BLaER1 (cell line): ENCODE results near the gene CD164L2.

ENCODE experiments used
- H3K27ac ChIP-seq: shearing (Covaris generic); formaldehyde crosslinking; 2 replicates; pipeline ENCODE4 v1.8.1; 2022
- H3K27me3 ChIP-seq: shearing (Covaris generic); formaldehyde crosslinking; 2 replicates; pipeline ENCODE4 v1.8.1; 2022
- H3K36me3 ChIP-seq: shearing (Covaris generic); formaldehyde crosslinking; 2 replicates; pipeline ENCODE4 v1.8.1; 2022
- H3K4me1 ChIP-seq: shearing (Covaris generic); formaldehyde crosslinking; 2 replicates; pipeline ENCODE4 v1.8.1; 2022
- H3K4me2 ChIP-seq: shearing (Covaris generic); formaldehyde crosslinking; 2 replicates; pipeline ENCODE4 v1.8.1; 2022
- H3K4me3 ChIP-seq: shearing (Covaris generic); formaldehyde crosslinking; 2 replicates; pipeline ENCODE4 v1.8.1; 2022
- H3K9ac ChIP-seq: shearing (Covaris generic); formaldehyde crosslinking; 2 replicates; pipeline ENCODE4 v1.8.1; 2022
- H3K9me3 ChIP-seq: shearing (Covaris generic); formaldehyde crosslinking; 2 replicates; pipeline ENCODE4 v1.8.1; 2022
- H4K20me1 ChIP-seq: shearing (Covaris generic); formaldehyde crosslinking; 2 replicates; pipeline ENCODE4 v1.8.1; 2022
- Cebpa-rat ChIP-seq: shearing (Covaris generic); IDR thresholded peaks from 2 replicates; pipeline ENCODE4 v1.8.1; 2022

CD164L2 gene

GRCh38 chr1:27342391-27342777 is 40.7 kb downstream of the CD164L2 start:
- H3K4me3 ChIP-seq, result peak overlapping the region; percentile 78

GRCh38 chr1:27341525-27342252 is 41.4 kb downstream of the CD164L2 start, which contains the start of gene SYTL1:
Gene SYTL1, plus strand, starts transcription at chr1:27342022. Its CDS starts 3,313 bp downstream, at chr1:27345335.
- peak within 1 kb of the TSS; percentile 91 for H3K27ac ChIP-seq
- peak within 1 kb of the TSS; percentile 78 for H3K4me3 ChIP-seq
- H3K4me2 ChIP-seq, result peak within 1 kb of the TSS; percentile 94
- no peaks in the 10 kb centered on the region for H3K9me3 ChIP-seq
- H3K4me1 ChIP-seq, result peaks cover 67% of the 10 kb centered on the region
- H3K27me3 ChIP-seq, result no peaks in the 10 kb centered on the region
- peaks cover 6% of the 10 kb centered on the region; the same call in 1 of the 2 replicates for H4K20me1 ChIP-seq
- H3K9ac ChIP-seq, result peak within 1 kb of the TSS; percentile 84
- peaks cover 27% of the 10 kb centered on the region for H3K36me3 ChIP-seq
- TF ChIP-seq Cebpa-rat, result no peak

More at GRCh38 chr1:27342391-27342777, 40.7 kb downstream of the CD164L2 start:
- Histone ChIP-seq H3K36me3 (peaks cover 27% of the 10 kb centered on the region), H3K27me3 (no peaks in the 10 kb centered on the region), H3K9me3 (no peaks in the 10 kb centered on the region), H3K4me1 (peaks cover 67% of the 10 kb centered on the region), H3K27ac (peak overlapping the region; percentile 91), H4K20me1 (peaks cover 6% of the 10 kb centered on the region; the same call in 1 of the 2 replicates), H3K9ac (peak overlapping the region; percentile 84), H3K4me2 (peak overlapping the region; percentile 94)
- no peak for TF ChIP-seq Cebpa-rat

- Histone ChIP-seq H3K36me3 (peaks cover 31% of the 10 kb centered on the region), H3K27me3 (no peaks in the 10 kb centered on the region), H3K4me3 (no peak overlapping the region), H3K4me1 (peaks cover 53% of the 10 kb centered on the region), H3K4me2 (peak overlapping the region; percentile 94), H3K9ac (peak overlapping the region; percentile 12; the same call in 1 of the 2 replicates), H3K9me3 (no peaks in the 10 kb centered on the region), H4K20me1 (no peaks in the 10 kb centered on the region), H3K27ac (peak overlapping the region; percentile 62)
- peak; percentile 39; the same call in 1 of the 2 replicates for TF ChIP-seq Cebpa-rat
These were observed 43.9 kb downstream of the CD164L2 start for GRCh38 chr1:27339213-27339612.

- H3K9ac ChIP-seq, result peak overlapping the region; percentile 12; the same call in 1 of the 2 replicates
- H3K4me1 ChIP-seq, result peaks cover 48% of the 10 kb centered on the region
- peak overlapping the region; percentile 94 for H3K4me2 ChIP-seq
- H3K36me3 ChIP-seq, result peaks cover 36% of the 10 kb centered on the region
- peak overlapping the region; percentile 62 for H3K27ac ChIP-seq
- H3K9me3 ChIP-seq, result no peaks in the 10 kb centered on the region
- TF ChIP-seq Cebpa-rat, result no peak
- no peaks in the 10 kb centered on the region for H4K20me1 ChIP-seq
- no peaks in the 10 kb centered on the region for H3K27me3 ChIP-seq
- no peak overlapping the region for H3K4me3 ChIP-seq
These were observed 44.4 kb downstream of the CD164L2 start for GRCh38 chr1:27338751-27339150.

- TF ChIP-seq Cebpa-rat, result no peak
- peaks cover 9% of the 10 kb centered on the region; the same call in 1 of the 2 replicates for H4K20me1 ChIP-seq
- no peak overlapping the region for H3K27ac ChIP-seq
- no peaks in the 10 kb centered on the region for H3K27me3 ChIP-seq
- H3K4me1 ChIP-seq, result peaks cover 32% of the 10 kb centered on the region
- no peak overlapping the region for H3K9ac ChIP-seq
- H3K9me3 ChIP-seq, result no peaks in the 10 kb centered on the region
- H3K36me3 ChIP-seq, result peaks cover 56% of the 10 kb centered on the region
- H3K4me2 ChIP-seq, result no peak overlapping the region
- H3K4me3 ChIP-seq, result no peak overlapping the region
These were observed 46.4 kb downstream of the CD164L2 start for GRCh38 chr1:27336756-27337155.

GRCh38 chr1:27335506-27336422 is 47.4 kb downstream of the CD164L2 start:
- Histone ChIP-seq H3K27ac (no peak overlapping the region), H3K4me2 (no peak overlapping the region), H3K9me3 (no peaks in the 10 kb centered on the region), H4K20me1 (peaks cover 19% of the 10 kb centered on the region), H3K36me3 (peaks cover 66% of the 10 kb centered on the region), H3K4me3 (no peak overlapping the region), H3K27me3 (no peaks in the 10 kb centered on the region), H3K9ac (no peak overlapping the region), H3K4me1 (peaks cover 23% of the 10 kb centered on the region)
- TF ChIP-seq Cebpa-rat, result no peak

- peaks cover 4% of the 10 kb centered on the region for H3K4me1 ChIP-seq
- no peak overlapping the region for H3K4me3 ChIP-seq
- no peaks in the 10 kb centered on the region for H3K27me3 ChIP-seq
- peaks cover 85% of the 10 kb centered on the region for H3K36me3 ChIP-seq
- no peak for TF ChIP-seq Cebpa-rat
- no peak overlapping the region for H3K9ac ChIP-seq
- no peak overlapping the region for H3K4me2 ChIP-seq
- peaks cover 39% of the 10 kb centered on the region for H4K20me1 ChIP-seq
- no peaks in the 10 kb centered on the region for H3K9me3 ChIP-seq
- H3K27ac ChIP-seq, result no peak overlapping the region
These were observed 49.3 kb downstream of the CD164L2 start for GRCh38 chr1:27333717-27334279.

GRCh38 chr1:27332536-27333281 is 50.4 kb downstream of the CD164L2 start:
- Histone ChIP-seq H3K36me3 (peaks cover 96% of the 10 kb centered on the region), H3K9me3 (no peaks in the 10 kb centered on the region), H3K9ac (no peak overlapping the region), H3K4me3 (no peak overlapping the region), H3K27ac (no peak overlapping the region), H3K4me2 (no peak overlapping the region), H4K20me1 (peaks cover 50% of the 10 kb centered on the region), H3K27me3 (no peaks in the 10 kb centered on the region), H3K4me1 (peaks cover 6% of the 10 kb centered on the region; the same call in 1 of the 2 replicates)
- no peak for TF ChIP-seq Cebpa-rat

- TF ChIP-seq Cebpa-rat, result no peak
- H3K27ac ChIP-seq, result no peak overlapping the region
- no peak overlapping the region for H3K9ac ChIP-seq
- peaks cover 100% of the 10 kb centered on the region for H3K36me3 ChIP-seq
- peaks cover 57% of the 10 kb centered on the region for H4K20me1 ChIP-seq
- H3K27me3 ChIP-seq, result no peaks in the 10 kb centered on the region
- no peaks in the 10 kb centered on the region for H3K9me3 ChIP-seq
- H3K4me2 ChIP-seq, result no peak overlapping the region
- H3K4me1 ChIP-seq, result peaks cover 6% of the 10 kb centered on the region; the same call in 1 of the 2 replicates
- H3K4me3 ChIP-seq, result no peak overlapping the region
These were observed 51.2 kb downstream of the CD164L2 start for GRCh38 chr1:27331922-27332321.
